ENCODE measurements around the gene INMT. TPM values are rescaled to one million over a fixed set of nuclear protein-coding genes. Genes with fewer than 3 reads are reported as not detected.

Gene INMT
- total and polyA plus RNA-seq, 2 of the 8 experiments (the other 6 are each of a cell fraction or from before 2014, with no cell fraction given): 0.60 to 0.94 TPM

DNA sequence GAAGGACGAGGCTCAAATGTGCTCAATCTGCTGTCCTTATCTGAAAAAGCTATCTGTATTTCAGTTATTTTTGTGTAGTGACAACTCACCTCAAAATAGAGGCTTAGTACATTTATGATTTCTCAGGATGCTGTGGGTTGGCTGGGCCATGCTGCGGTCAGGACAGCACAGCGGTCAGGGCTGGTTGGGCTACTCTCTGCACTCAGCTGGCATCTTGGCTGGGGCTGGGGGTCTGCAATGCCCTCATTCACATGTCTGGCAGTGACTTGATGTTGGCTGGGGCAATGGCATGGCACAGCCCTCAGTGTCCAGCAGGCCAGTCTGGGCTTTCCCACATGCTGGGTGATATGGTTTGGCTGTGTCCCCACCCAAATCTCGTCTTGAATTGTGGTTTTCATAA lies 15.6 kb upstream of the INMT start:
- H2BK12ac ChIP-seq (ENCODE audit: low read depth, low read length): no peak overlapping the region
- WGBS, 2 experiments (ENCODE audit: extremely low coverage in 1 of 2, insufficient coverage in 1 of 2, insufficient read length in 1 of 2, insufficient replicate concordance in 2 of 2, low coverage in 1 of 2, low lambda C conversion rate in 2 of 2, missing lambda C conversion rate in 1 of 2): 84% methylated on average over 4 of the region's 4 CpGs; no CpG with 5 or more reads in 1 of the 2 experiments
- FAIRE-seq: no peak
- H3K79me1 ChIP-seq (ENCODE audit: low read depth, low read length): no peaks in the 10 kb centered on the region
- H3K4me2 ChIP-seq (ENCODE audit: insufficient read depth in 1 of 2, low read depth in 2 of 2, low read length in 2 of 2): no peak overlapping the region
- H3K14ac ChIP-seq (ENCODE audit: insufficient read length): no peak overlapping the region
- H4K91ac ChIP-seq (replicated peaks; ENCODE audit: insufficient read length, low read length): no peak overlapping the region
- H3K27ac ChIP-seq (ENCODE audit: low read depth, low read length): no peak overlapping the region
- H3K9me3 ChIP-seq (ENCODE audit: insufficient read depth in 2 of 2, low read depth in 1 of 2, low read length in 1 of 2): no peaks in the 10 kb centered on the region
- H4K20me1 ChIP-seq (replicated peaks in 1 of 2; ENCODE audit: control insufficient read depth in 1 of 2, insufficient read depth in 2 of 2, low read length in 2 of 2): no peaks in the 10 kb centered on the region
- H3K9ac ChIP-seq (replicated peaks in 1 of 4; ENCODE audit: extremely low read depth in 1 of 4, low read depth in 3 of 4, low read length in 3 of 4): no peak overlapping the region
- H3K23me2 ChIP-seq (ENCODE audit: low read depth, low read length): no peaks in the 10 kb centered on the region
- no peaks in the 10 kb centered on the region for H3K36me3 ChIP-seq (ENCODE audit: control insufficient read depth in 2 of 4, insufficient read depth in 4 of 4, low read length in 3 of 4)
- no peak overlapping the region for H3K4ac ChIP-seq (replicated peaks; ENCODE audit: insufficient read length, low read depth, low read length)
- H3K27me3 ChIP-seq (replicated peaks in 1 of 4; ENCODE audit: control insufficient read depth in 3 of 4, extremely low read depth in 1 of 4, insufficient read depth in 3 of 4, low read length in 3 of 4): no peaks in the 10 kb centered on the region
- POLR2A ChIA-PET (ENCODE audit: partially characterized antibody): interaction anchor here (1.4 kb wide), 1 partner anchor 10 kb away, joined by 3 read pairs; no protein-coding TSS in a partner anchor
- H4K5ac ChIP-seq (ENCODE audit: insufficient read length, low read depth, low read length): no peak overlapping the region
- no peak overlapping the region for H2BK120ac ChIP-seq (replicated peaks; ENCODE audit: low read depth, low read length)
- no peak overlapping the region for H3K56ac ChIP-seq (replicated peaks; ENCODE audit: insufficient read length, low read depth, low read length)
- H3K23ac ChIP-seq (ENCODE audit: insufficient read length): no peak overlapping the region
- no peak overlapping the region for H2AK5ac ChIP-seq (ENCODE audit: low read depth, low read length)
- no peak for TF ChIP-seq KDM1A (IDR thresholded peaks at IDR 0.05; ENCODE audit: borderline replicate concordance, low read length)
- TF ChIP-seq TAF7 (optimal IDR thresholded peaks at IDR 0.05; ENCODE audit: borderline replicate concordance, low read depth, low read length): no peak
- TF ChIP-seq RFX5 (IDR thresholded peaks at IDR 0.05; ENCODE audit: borderline replicate concordance, low read depth, low read length): no peak
- TF ChIP-seq, protein P1, sequence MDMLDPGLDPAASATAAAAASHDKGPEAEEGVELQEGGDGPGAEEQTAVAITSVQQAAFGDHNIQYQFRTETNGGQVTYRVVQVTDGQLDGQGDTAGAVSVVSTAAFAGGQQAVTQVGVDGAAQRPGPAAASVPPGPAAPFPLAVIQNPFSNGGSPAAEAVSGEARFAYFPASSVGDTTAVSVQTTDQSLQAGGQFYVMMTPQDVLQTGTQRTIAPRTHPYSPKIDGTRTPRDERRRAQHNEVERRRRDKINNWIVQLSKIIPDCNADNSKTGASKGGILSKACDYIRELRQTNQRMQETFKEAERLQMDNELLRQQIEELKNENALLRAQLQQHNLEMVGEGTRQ (IDR thresholded peaks at IDR 0.05; ENCODE audit: low read length): no peak
- no peak for TF ChIP-seq SP1 (IDR thresholded peaks at IDR 0.05; ENCODE audit: low read depth, low read length)
- no peak for TF ChIP-seq KDM4A (IDR thresholded peaks at IDR 0.05; ENCODE audit: low read depth, low read length, severe bottlenecking)
- no peak for TF ChIP-seq SRF (IDR thresholded peaks at IDR 0.05; ENCODE audit: low read depth, low read length)
- TF ChIP-seq HDAC6 (IDR thresholded peaks at IDR 0.05; ENCODE audit: low read depth, low read length): no peak
- TF ChIP-seq, protein P2, sequence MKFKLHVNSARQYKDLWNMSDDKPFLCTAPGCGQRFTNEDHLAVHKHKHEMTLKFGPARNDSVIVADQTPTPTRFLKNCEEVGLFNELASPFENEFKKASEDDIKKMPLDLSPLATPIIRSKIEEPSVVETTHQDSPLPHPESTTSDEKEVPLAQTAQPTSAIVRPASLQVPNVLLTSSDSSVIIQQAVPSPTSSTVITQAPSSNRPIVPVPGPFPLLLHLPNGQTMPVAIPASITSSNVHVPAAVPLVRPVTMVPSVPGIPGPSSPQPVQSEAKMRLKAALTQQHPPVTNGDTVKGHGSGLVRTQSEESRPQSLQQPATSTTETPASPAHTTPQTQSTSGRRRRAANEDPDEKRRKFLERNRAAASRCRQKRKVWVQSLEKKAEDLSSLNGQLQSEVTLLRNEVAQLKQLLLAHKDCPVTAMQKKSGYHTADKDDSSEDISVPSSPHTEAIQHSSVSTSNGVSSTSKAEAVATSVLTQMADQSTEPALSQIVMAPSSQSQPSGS (IDR thresholded peaks at IDR 0.05; ENCODE audit: low read length): no peak
- TF ChIP-seq RBBP5 (IDR thresholded peaks at IDR 0.05; ENCODE audit: borderline replicate concordance, low read depth, low read length): no peak
- no peak for TF ChIP-seq TCF12 (IDR thresholded peaks at IDR 0.05; ENCODE audit: low read depth, low read length)
- H3K4me1 ChIP-seq (replicated peaks in 1 of 4; ENCODE audit: control insufficient read depth in 3 of 4, insufficient read depth in 4 of 4, low read length in 3 of 4): peaks cover 0 to 7% (median 0%) of the 10 kb centered on the region in 4 experiments; a peak in 2 of 7 replicates
- no peak overlapping the region for H4K8ac ChIP-seq (ENCODE audit: extremely low read depth, insufficient read depth, low read length)
- H3K4me3 ChIP-seq (ENCODE audit: extremely low read depth in 1 of 4, insufficient read depth in 2 of 4, low read depth in 3 of 4, low read length in 4 of 4): no peak overlapping the region
- H3K79me2 ChIP-seq (ENCODE audit: control insufficient read depth in 1 of 2, insufficient read depth in 2 of 2, low read length in 2 of 2): no peaks in the 10 kb centered on the region
- H2BK15ac ChIP-seq (ENCODE audit: low read length): no peak overlapping the region
- no peak overlapping the region for H2AFZ ChIP-seq (ENCODE audit: low read length)
- no peak overlapping the region for H2BK20ac ChIP-seq (ENCODE audit: low read length)
- H2BK5ac ChIP-seq (ENCODE audit: low read depth, low read length): no peak overlapping the region
- H3K18ac ChIP-seq (ENCODE audit: extremely low read depth, low read length): no peak overlapping the region
- no peak for DNase-seq (ENCODE audit: low read depth in 1 of 2, low spot score in 2 of 2)
- CTCF ChIA-PET (ENCODE audit: partially characterized antibody): interaction anchor here (0.7 to 9.5 kb wide), 7 partner anchors 9 to 102 kb away, joined by 3 to 162 read pairs (median 4); partner anchors contain the start of gene CRHR2
